SH-SY5Y (cell line): Measurements from ENCODE around the gene NBAS.

Source experiments
- GATA2 ChIP-seq: IDR thresholded peaks from 2 replicates; pipeline ENCODE4 v1.6.1; 2011; ENCODE audit warnings: mild to moderate bottlenecking, low read depth, low read length
- GATA3 ChIP-seq: IDR thresholded peaks from 2 replicates; pipeline ENCODE4 v1.6.1; 2011; ENCODE audit warnings: low read depth, mild to moderate bottlenecking, low read length, moderate library complexity

DNA sequence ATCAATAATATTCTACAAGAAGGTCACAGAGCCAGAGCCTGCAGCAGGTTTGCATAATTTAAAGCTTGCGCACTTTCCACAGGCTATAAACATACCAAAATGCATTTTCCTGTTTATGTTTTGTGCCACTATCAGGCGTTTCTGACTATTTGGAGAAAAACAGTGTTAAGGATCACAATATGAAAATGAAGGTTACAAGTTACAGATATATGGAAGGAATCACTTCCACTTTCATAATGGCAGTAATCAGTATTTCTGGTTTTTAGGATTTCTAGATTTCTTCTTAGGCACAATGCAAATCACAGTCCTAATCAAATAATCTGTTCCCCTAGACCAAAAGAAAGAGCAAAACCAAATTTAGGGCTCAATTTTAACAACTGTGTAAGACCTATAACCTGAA lies 279.5 kb downstream of the NBAS start:
- TF ChIP-seq GATA2 (no peak), GATA3 (no peak)
